ENCODE results near the gene FAM229A.

FAM229A gene

GRCh38 chr1:32330558-32331151 is 31.6 kb downstream of the FAM229A start:
- no peak for DNase-seq (ENCODE audit: low read depth)

GRCh38 chr1:32329931-32330466 is 32.3 kb downstream of the FAM229A start:
- DNase-seq (ENCODE audit: low read depth), result no peak

- no peak for DNase-seq (ENCODE audit: low read depth)
These were observed 35.1 kb downstream of the FAM229A start for GRCh38 chr1:32327204-32327603.

- no peak for DNase-seq (ENCODE audit: low read depth)
These were observed 40.5 kb downstream of the FAM229A start for GRCh38 chr1:32321712-32322291.

GRCh38 chr1:32318127-32318869 is 44.0 kb downstream of the FAM229A start:
- no peak for DNase-seq (ENCODE audit: low read depth)

GRCh38 chr1:32316903-32317277 is 45.4 kb downstream of the FAM229A start:
- no peak for DNase-seq (ENCODE audit: low read depth)

- no peak for DNase-seq (ENCODE audit: low read depth)
These were observed 50.4 kb downstream of the FAM229A start for GRCh38 chr1:32311709-32312393.
